Measurements from ENCODE around the gene COL1A1. TPM values are rescaled to one million over a fixed set of nuclear protein-coding genes. Genes with fewer than 3 reads are reported as not detected.
A peak's percentile ranks its signal among the peaks of the same experiment; 100 is the strongest.

The COL1A1 gene
- total and polyA plus RNA-seq, 2 of the 13 experiments (the other 11 are each of a cell fraction or from before 2014, with no cell fraction given) = 0.05 TPM; not detected in 1

GRCh38 chr17:50219939-50220465 is 18.6 kb upstream of the COL1A1 start (continued):
- no peak for TF ChIP-seq ZNF407 (CRISPR knock-in tag; IDR thresholded peaks at IDR 0.05; ENCODE audit: not compliant biosample characterization)
- TF ChIP-seq CBX1 (IDR thresholded peaks at IDR 0.05; ENCODE audit: low read depth) = no peak
- TF ChIP-seq, protein P1, sequence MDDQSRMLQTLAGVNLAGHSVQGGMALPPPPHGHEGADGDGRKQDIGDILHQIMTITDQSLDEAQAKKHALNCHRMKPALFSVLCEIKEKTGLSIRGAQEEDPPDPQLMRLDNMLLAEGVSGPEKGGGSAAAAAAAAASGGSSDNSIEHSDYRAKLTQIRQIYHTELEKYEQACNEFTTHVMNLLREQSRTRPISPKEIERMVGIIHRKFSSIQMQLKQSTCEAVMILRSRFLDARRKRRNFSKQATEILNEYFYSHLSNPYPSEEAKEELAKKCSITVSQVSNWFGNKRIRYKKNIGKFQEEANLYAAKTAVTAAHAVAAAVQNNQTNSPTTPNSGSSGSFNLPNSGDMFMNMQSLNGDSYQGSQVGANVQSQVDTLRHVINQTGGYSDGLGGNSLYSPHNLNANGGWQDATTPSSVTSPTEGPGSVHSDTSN (CRISPR knock-in tag; IDR thresholded peaks at IDR 0.05; ENCODE audit: borderline replicate concordance) = no peak
- TF ChIP-seq CENPX (CRISPR knock-in tag; IDR thresholded peaks at IDR 0.05) = no peak
- no peak for TF ChIP-seq NR3C1 (CRISPR knock-in tag; IDR thresholded peaks at IDR 0.05)
- no peak for TF ChIP-seq DMTF1 (CRISPR knock-in tag; IDR thresholded peaks at IDR 0.05)
- TF ChIP-seq, protein P2, sequence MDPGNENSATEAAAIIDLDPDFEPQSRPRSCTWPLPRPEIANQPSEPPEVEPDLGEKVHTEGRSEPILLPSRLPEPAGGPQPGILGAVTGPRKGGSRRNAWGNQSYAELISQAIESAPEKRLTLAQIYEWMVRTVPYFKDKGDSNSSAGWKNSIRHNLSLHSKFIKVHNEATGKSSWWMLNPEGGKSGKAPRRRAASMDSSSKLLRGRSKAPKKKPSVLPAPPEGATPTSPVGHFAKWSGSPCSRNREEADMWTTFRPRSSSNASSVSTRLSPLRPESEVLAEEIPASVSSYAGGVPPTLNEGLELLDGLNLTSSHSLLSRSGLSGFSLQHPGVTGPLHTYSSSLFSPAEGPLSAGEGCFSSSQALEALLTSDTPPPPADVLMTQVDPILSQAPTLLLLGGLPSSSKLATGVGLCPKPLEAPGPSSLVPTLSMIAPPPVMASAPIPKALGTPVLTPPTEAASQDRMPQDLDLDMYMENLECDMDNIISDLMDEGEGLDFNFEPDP (CRISPR knock-in tag; conservative IDR thresholded peaks at IDR 0.05) = 0 out of 2 replicates have a peak, but pooled peaks have one; percentile 80
- TF ChIP-seq GRHL1 (CRISPR knock-in tag; conservative IDR thresholded peaks at IDR 0.05) = no peak
- no peak for TF ChIP-seq MIER2 (CRISPR knock-in tag; IDR thresholded peaks at IDR 0.05)
- TF ChIP-seq ARNT (IDR thresholded peaks at IDR 0.05) = no peak
- TF ChIP-seq CSRNP1 (CRISPR knock-in tag; IDR thresholded peaks at IDR 0.05) = no peak
